ENCODE measurements around the gene PDZRN4.
"Not testable (repeated sequence)": the region's sequence is repeated elsewhere in the genome, so short reads cannot be mapped to it uniquely, and the experiment has no call there.

Gene PDZRN4

DNA sequence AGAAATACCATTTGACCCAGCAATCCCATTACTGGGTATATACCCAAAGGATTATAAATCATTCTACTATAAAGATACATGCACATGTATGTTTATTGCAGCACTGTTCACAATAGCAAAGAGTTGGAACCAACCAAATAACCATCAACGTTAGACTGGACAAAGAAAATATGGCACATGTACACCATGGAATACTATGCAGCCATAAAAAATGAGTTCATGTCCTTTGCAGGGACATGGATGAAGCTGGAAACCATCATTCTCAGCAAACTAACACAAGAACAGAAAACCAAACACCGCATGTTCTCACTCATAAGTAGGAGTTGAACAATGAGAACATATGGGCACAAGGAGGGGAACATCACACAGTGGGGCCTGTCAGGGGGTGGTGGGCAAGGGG, 97.3 kb downstream of the PDZRN4 start:
- H3K4me1 Mint-ChIP-seq, H3K36me3 Mint-ChIP-seq, CTCF ChIA-PET, H3K27me3 Mint-ChIP-seq, H3K27ac Mint-ChIP-seq, H3K9me3 Mint-ChIP-seq, H3K4me3 Mint-ChIP-seq, DNase-seq: not testable (repeated sequence)

DNA sequence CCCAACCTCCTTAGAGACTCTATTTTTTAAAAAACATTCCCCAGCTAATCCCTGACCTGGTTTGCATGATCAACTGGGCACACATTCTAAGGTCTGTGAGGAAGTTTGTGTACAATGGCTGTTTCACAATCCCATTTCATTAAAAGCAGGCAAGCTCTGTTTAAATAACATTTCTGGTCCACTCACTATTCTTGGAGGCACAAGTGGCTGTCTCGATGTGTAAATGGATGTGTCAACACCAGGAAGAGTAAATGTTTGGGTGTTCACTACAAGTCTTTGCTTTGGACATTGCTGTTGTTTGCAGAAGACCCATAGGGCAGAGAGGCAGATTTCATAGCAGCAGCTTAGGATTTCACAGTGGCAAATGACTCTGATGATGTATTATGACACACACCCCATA, 98.3 kb downstream of the PDZRN4 start:
- Mint-ChIP-seq H3K27ac (no peak overlapping the region), H3K4me3 (no peak overlapping the region), H3K4me1 (no peaks in the 10 kb centered on the region), H3K36me3 (no peaks in the 10 kb centered on the region), H3K9me3 (no peaks in the 10 kb centered on the region), H3K27me3 (no peaks in the 10 kb centered on the region)
- CTCF ChIA-PET = interaction anchor here (0.9 kb wide), 1 partner anchor 9 kb away, joined by 3 read pairs; no protein-coding TSS in a partner anchor
- DNase-seq = no peak

DNA sequence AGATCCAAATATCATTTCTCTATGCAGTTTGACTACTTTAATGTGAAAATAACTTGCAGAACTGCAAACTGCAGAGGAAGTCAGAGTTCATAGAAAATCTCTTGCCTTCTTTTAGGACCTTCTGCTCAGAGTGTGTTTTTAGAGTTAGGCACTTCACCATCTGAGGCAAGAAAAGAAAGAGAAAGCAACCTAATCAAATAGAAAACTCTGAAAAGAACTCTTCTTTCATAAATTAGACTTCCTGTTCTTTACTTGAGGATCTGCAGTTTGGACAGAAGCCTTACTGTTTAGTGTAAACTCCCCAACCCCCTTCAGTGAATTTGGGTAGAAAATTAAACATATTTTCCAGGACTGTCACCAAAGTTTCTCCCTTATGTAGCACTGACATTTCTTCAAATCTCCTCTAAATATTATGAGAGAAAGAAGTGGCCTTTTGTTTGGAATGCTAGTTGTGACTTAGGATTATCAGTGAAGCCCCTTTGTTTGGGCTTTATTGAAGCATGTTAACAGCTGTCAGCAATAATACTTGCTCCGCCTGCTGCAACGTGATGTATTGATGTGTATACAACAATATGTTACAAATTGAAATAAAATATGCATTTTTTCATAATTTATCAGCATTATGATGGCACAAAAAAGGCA, 99.5 kb downstream of the PDZRN4 start:
- Mint-ChIP-seq H3K27me3 (no peaks in the 10 kb centered on the region), H3K4me3 (no peak overlapping the region), H3K27ac (no peak overlapping the region), H3K36me3 (no peaks in the 10 kb centered on the region), H3K4me1 (no peaks in the 10 kb centered on the region), H3K9me3 (no peaks in the 10 kb centered on the region)
- CTCF ChIA-PET = no interaction called here
- DNase-seq = no peak

DNA sequence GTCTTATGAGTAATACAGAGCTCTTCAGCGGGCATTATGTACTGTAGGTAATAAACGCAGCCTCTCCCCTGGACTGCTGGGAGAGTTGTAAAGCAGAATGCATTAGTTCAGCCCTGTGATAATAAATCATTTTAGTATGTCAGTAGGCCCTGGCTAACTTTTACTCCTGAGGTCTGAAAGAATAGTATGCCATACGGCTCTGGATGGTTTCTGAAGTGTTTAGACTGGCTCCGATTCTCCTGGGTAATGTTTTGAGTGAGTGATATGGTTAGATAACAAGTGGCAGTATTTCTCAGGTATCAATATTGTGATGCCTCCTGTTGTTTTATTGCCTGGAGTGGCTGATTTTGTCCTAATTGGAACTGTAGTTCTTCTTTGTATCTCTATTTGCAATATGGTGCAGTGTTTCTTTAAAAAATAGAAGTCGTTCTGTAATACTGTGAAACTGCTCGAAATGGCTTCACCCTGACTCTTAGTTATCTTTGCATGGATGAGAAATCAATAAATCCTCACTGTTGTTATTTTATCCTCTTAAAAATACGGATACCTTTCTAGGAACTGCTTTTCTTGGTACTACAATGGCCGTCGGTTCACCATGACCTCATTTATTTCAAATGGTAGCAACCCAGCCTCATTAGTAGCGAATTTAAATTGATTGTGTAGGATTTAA, 100.2 kb downstream of the PDZRN4 start:
- no peak overlapping the region for H3K27ac Mint-ChIP-seq
- no peaks in the 10 kb centered on the region for H3K36me3 Mint-ChIP-seq
- H3K4me1 Mint-ChIP-seq = no peaks in the 10 kb centered on the region
- no peaks in the 10 kb centered on the region for H3K27me3 Mint-ChIP-seq
- DNase-seq = no peak
- CTCF ChIA-PET = no interaction called here
- no peaks in the 10 kb centered on the region for H3K9me3 Mint-ChIP-seq
- H3K4me3 Mint-ChIP-seq = no peak overlapping the region

DNA sequence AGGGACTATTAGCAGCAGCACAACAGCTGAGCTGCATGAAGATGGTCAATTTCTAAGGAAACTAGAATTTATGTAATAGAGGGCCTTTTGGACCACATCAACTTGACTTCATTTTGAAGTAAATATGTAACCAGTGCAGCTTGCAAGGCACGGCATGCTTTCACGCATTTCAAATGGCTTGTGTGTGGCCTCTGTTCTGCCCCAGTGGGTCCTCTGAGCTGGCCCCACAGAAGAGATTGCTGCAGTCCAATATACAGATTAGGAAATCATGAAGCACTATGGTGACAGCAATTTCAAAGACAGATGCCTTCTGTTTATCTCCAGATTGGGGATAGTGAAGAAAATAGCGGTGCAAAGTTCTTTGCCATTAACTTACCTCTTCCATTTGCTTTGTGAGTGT, 101.4 kb downstream of the PDZRN4 start:
- Mint-ChIP-seq H3K27ac (no peak overlapping the region), H3K4me1 (no peaks in the 10 kb centered on the region), H3K36me3 (no peaks in the 10 kb centered on the region), H3K9me3 (no peaks in the 10 kb centered on the region), H3K4me3 (no peak overlapping the region), H3K27me3 (no peaks in the 10 kb centered on the region)
- CTCF ChIA-PET = no interaction called here
- DNase-seq = no peak

DNA sequence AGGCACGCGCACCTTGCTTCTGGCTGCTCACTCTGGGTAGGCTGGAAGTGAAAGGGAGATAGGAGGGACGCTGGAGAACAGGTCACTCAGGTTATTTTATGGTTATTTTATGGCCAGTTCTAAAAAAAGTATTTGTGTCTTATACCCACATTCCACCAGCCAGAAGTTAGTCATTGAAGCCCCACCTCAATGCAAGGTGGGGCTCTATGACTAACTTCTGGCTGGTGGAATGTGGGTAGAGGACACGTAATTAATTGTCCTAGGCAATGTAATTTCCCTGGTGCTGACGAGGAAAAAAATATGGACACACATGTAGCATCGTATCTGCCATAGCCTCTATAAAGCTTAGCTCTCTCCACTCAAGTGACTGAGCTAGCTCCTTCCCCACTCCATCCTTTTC, 104.9 kb downstream of the PDZRN4 start:
- Mint-ChIP-seq H3K27me3 (no peaks in the 10 kb centered on the region), H3K4me1 (no peaks in the 10 kb centered on the region), H3K4me3 (no peak overlapping the region), H3K36me3 (no peaks in the 10 kb centered on the region), H3K9me3 (no peaks in the 10 kb centered on the region), H3K27ac (no peak overlapping the region)
- no peak for DNase-seq
- CTCF ChIA-PET = no interaction called here

DNA sequence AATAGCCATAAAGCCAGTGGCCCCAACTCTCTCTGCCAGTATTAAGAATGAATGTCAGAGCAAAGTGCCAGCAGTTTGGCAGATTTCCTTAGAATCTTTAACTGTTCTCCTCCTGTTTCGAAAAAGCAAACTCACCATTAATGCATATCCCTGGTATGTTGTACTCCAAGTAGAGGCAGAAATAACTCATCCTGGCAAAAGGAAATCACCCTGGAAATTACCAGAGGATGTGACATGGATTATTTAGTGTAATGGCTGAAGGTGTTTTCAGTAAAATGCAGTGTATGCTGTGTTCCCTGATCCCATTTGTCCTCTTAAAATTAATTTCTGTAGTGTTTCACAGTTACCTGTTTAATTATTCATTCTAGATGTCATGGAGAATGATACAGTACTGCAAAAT, 105.3 kb downstream of the PDZRN4 start:
- H3K36me3 Mint-ChIP-seq = no peaks in the 10 kb centered on the region
- H3K4me3 Mint-ChIP-seq = no peak overlapping the region
- no peaks in the 10 kb centered on the region for H3K4me1 Mint-ChIP-seq
- H3K27ac Mint-ChIP-seq = no peak overlapping the region
- no peak for DNase-seq
- H3K9me3 Mint-ChIP-seq = no peaks in the 10 kb centered on the region
- CTCF ChIA-PET = no interaction called here
- no peaks in the 10 kb centered on the region for H3K27me3 Mint-ChIP-seq

DNA sequence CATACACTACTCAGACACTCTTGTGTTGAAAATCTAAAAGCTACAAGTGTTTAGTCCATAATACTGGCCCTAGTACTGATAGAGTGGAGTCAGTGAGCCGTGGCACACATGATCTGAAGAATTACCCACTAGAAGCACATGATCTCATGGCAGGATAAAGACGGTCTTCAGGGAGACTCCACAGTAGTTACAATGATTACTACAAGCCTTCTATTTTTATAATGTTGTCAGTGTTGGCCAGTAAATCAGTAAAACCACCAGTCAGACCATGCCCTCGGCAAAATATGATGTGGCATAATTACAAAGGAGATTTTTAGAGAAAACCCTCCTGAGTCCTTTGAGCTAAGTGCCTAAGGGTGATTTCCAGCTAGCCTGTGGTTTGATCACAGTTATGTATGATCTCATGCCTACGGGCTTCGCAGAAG, 114.9 kb downstream of the PDZRN4 start:
- no peaks in the 10 kb centered on the region for H3K27me3 Mint-ChIP-seq
- DNase-seq = no peak
- CTCF ChIA-PET = no interaction called here
- no peaks in the 10 kb centered on the region for H3K36me3 Mint-ChIP-seq
- H3K9me3 Mint-ChIP-seq = no peaks in the 10 kb centered on the region
- no peaks in the 10 kb centered on the region for H3K4me1 Mint-ChIP-seq
- no peak overlapping the region for H3K27ac Mint-ChIP-seq
- H3K4me3 Mint-ChIP-seq = no peak overlapping the region

DNA sequence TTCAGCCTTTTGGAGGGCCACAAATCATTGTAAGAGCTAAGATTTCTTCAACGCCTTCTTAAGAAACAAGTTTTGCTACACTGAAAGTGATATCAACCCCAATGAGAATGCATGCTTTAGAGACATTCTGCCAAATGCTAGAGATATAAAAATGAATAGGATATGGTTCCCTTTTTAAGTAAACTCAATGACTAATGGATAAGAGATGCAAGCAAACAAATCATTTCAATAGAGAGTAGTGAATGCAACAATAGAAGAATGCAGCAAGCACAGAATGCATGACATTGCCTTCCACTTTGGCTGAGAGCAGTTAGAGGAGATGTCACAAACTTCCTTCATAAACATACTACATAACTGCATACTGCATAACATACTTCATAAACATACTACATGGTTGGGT, 116.4 kb downstream of the PDZRN4 start:
- Mint-ChIP-seq H3K9me3 (no peaks in the 10 kb centered on the region), H3K27ac (no peak overlapping the region), H3K27me3 (no peaks in the 10 kb centered on the region), H3K4me1 (no peaks in the 10 kb centered on the region), H3K36me3 (no peaks in the 10 kb centered on the region), H3K4me3 (no peak overlapping the region)
- CTCF ChIA-PET = no interaction called here
- DNase-seq = no peak

DNA sequence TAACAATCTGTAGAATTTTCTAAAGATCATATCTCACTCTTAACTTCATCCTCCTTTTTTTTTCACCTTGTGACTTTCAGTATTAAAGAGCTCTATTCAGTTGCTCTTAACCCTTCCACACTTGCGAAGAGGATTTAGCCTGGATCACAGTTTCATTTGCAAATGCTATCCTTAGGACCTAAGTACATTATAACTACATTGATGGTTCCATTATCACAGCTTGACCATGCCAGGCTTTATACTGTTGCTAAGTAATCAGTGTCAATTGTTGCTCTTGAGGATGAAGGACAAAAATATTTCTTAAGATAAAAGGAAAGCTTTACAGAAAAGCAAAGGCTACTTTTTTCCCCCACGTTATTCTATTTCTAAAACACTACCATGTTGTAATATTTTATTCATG, 122.2 kb downstream of the PDZRN4 start:
- Mint-ChIP-seq H3K4me3 (no peak overlapping the region), H3K27ac (no peak overlapping the region), H3K4me1 (no peaks in the 10 kb centered on the region), H3K36me3 (no peaks in the 10 kb centered on the region), H3K27me3 (no peaks in the 10 kb centered on the region), H3K9me3 (no peaks in the 10 kb centered on the region)
- DNase-seq = no peak
- CTCF ChIA-PET = interaction anchor here (1.2 kb wide), 1 partner anchor 60 kb away, joined by 3 read pairs; no protein-coding TSS in a partner anchor

DNA sequence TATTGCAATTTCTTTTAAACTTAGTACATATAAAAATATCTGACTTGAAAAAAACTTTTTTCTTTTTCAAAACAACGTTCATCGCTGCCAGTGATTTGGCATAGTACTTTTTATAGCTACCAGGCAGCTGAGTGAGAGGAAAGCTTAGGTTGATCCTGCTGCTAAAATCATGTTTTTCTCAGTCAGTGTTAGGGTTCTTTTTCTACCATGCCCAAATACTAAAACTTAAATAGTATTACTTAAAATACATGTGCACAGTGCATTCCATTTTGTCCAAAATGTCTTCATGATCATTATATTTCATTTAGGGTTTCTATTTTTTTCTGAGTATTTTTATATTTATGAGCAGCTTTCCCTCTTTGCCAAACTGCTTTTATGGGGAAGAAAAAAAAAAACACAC, 123.8 kb downstream of the PDZRN4 start:
- H3K4me3 Mint-ChIP-seq = no peak overlapping the region
- H3K27me3 Mint-ChIP-seq = no peaks in the 10 kb centered on the region
- no peaks in the 10 kb centered on the region for H3K4me1 Mint-ChIP-seq
- CTCF ChIA-PET = no interaction called here
- H3K9me3 Mint-ChIP-seq = no peaks in the 10 kb centered on the region
- no peak overlapping the region for H3K27ac Mint-ChIP-seq
- no peak for DNase-seq
- no peaks in the 10 kb centered on the region for H3K36me3 Mint-ChIP-seq

DNA sequence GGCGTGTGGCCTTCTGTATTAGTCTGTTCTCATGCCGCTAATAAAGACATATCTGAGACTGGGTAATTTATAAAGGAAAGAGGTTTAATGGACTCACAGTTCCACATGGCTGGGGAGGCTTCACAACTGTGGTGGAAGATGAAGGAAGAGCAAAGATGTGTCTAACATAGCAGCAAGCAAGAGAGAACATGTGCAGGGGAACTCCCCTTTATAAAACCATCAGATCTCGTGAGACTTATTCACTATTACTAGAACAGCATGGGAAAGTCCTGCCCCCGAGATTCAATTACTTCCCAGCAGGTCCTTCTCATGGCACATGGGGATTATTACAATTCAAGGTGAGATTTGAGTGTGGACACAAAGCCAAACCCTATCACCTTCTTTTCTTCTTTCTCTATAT, 124.3 kb downstream of the PDZRN4 start:
- DNase-seq, H3K27ac Mint-ChIP-seq, H3K27me3 Mint-ChIP-seq, CTCF ChIA-PET, H3K9me3 Mint-ChIP-seq, H3K36me3 Mint-ChIP-seq, H3K4me3 Mint-ChIP-seq, H3K4me1 Mint-ChIP-seq: not testable (repeated sequence)

DNA sequence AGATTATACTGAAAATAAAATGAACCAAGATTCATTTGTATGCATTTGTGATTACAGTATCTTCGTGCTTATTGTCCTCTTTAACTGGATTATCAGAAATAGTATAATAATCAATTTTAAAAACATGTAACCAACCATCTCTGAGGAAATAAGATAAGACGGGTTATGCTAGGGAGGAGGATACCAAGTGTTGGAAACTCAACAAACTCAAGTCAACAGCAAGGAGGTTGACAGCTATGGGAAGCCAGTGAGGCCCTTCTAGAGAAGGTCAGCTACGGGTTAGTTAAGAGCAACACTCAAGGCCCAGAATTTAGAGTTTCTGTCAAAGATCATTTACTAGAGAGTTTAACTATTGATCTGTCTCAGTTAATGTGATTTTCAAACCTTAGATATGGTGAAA, 137.2 kb downstream of the PDZRN4 start:
- no peaks in the 10 kb centered on the region for H3K36me3 Mint-ChIP-seq
- H3K9me3 Mint-ChIP-seq = no peaks in the 10 kb centered on the region
- no peak overlapping the region for H3K4me3 Mint-ChIP-seq
- CTCF ChIA-PET = no interaction called here
- no peaks in the 10 kb centered on the region for H3K27me3 Mint-ChIP-seq
- DNase-seq = no peak
- no peaks in the 10 kb centered on the region for H3K4me1 Mint-ChIP-seq
- no peak overlapping the region for H3K27ac Mint-ChIP-seq

DNA sequence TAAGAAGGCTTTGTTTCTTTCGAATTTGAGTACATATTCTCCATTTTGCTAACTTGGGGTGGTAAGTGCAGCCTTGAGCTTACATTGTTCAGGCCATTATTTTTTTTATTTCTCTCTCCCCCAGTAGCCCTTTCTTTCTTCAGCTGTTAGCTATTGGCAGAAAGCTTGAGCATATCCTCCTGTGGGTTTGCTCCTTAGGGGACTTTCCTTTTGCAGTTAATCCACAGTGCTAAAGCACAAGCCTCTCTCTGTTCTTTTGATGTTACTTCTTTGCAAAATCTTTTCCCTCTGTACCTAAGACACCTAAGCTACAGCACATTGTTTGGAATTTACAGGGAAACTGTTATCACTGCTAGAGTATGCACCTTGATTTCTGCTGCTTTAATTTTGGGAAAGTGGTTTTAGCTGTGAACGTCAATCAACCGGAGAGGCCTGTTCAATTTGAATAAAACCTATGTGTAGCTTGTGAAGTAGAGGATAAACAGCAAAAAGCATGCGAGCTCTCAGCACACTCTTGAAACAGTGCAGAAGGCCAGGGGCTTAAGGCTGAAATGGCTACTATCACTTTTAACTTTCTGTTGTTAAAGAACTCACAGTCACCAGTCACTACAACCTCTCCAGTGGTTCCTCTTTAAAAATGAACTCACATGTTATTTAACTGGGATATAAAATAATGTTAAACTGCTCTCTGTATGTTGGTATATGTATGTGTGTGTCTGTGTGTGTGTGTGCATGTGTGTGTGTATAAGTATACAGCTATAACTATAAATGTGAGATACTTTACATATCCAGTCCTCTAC, 139.2 kb downstream of the PDZRN4 start:
- Mint-ChIP-seq H3K9me3 (no peaks in the 10 kb centered on the region), H3K4me3 (no peak overlapping the region), H3K27ac (no peak overlapping the region), H3K36me3 (no peaks in the 10 kb centered on the region), H3K4me1 (no peaks in the 10 kb centered on the region), H3K27me3 (no peaks in the 10 kb centered on the region)
- no peak for DNase-seq
- CTCF ChIA-PET = no interaction called here

DNA sequence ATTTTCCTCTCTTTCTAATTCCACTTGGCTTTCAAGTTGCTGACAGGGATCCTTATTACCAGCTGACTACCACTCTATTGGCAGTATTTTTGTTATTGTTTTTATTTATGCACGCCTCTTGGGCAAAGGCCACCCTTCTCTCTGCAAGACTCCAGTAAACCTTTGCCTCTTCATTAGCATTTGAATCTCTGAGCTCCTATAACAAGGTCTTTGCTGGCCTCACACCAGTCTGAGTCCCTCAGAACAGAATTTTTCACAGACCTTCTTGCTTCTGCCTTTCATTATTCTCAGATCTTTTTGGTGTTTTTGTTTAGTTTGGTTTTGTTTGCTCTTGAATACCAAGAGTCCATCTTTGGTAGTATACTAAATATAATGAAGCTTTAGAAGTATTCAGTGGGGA, 145.9 kb downstream of the PDZRN4 start:
- no peaks in the 10 kb centered on the region for H3K9me3 Mint-ChIP-seq
- no peak overlapping the region for H3K27ac Mint-ChIP-seq
- no peaks in the 10 kb centered on the region for H3K36me3 Mint-ChIP-seq
- no peak for DNase-seq
- H3K4me3 Mint-ChIP-seq = no peak overlapping the region
- H3K4me1 Mint-ChIP-seq = no peaks in the 10 kb centered on the region
- no peaks in the 10 kb centered on the region for H3K27me3 Mint-ChIP-seq
- CTCF ChIA-PET = no interaction called here
